Gastrocnemius medialis (tissue), 4 donors: Measurements from ENCODE around the gene ATPAF2. TPM values are rescaled to one million over a fixed set of nuclear protein-coding genes. Genes with fewer than 3 reads are reported as not detected.

Experiments used
- ATAC-seq, 2 donors: fragments of 150-250 bp; one replicate each; pipeline ENCODE4 v1.9.1; 2016
- DNase-seq, 2 donors: peaks; one replicate each; pipeline ENCODE4 v3.0.0-alpha.2; 2019
- H3K27ac ChIP-seq, 4 donors: fragments of 200-600 bp; sonication (generic); 1 replicate in 1 of 4; 2 replicates in 3 of 4; pipeline ENCODE4 v1.5.1; 2016 to 2018; ENCODE audit warnings: mild to moderate bottlenecking in 2 of 4, moderate library complexity in 1 of 4
- H3K27me3 ChIP-seq, 3 donors: fragments of 200-600 bp; sonication (generic) in 2 of 3; 1 replicate in 1 of 3; 2 replicates in 2 of 3; pipeline versions ENCODE4 v1.5.1 to v1.6.0; 2016 to 2019; ENCODE audit warnings: mild to moderate bottlenecking in 1 of 3, moderate library complexity in 1 of 3
- H3K36me3 ChIP-seq, 2 donors: fragments of 200-600 bp; sonication (generic) in 1 of 2; one replicate each; pipeline ENCODE4 v1.5.1; 2017 to 2018
- H3K4me1 ChIP-seq, 2 donors: fragments of 200-600 bp; sonication (generic) in 1 of 2; one replicate each; pipeline ENCODE4 v1.5.1; 2016 to 2017; ENCODE audit warnings: mild to moderate bottlenecking in 2 of 2
- H3K4me3 ChIP-seq, 4 donors: fragments of 200-600 bp; sonication (generic) in 3 of 4; 1 replicate in 1 of 4; 2 replicates in 3 of 4; pipeline ENCODE4 v1.5.1; 2016 to 2019; ENCODE audit warnings: mild to moderate bottlenecking in 2 of 4
- H3K9me3 ChIP-seq, 3 donors: fragments of 200-600 bp; sonication (generic) in 2 of 3; 1 replicate in 1 of 3; 2 replicates in 2 of 3; pipeline ENCODE4 v1.5.1; 2016 to 2019
- CTCF ChIP-seq, 5 experiments: fragments of 450-650 bp in 3 of 5; fragments of 200-600 bp in 2 of 5; sonication (generic) in 2 of 5; IDR thresholded peaks in 4 of 5; conservative IDR thresholded peaks in 1 of 5; 1 replicate in 4 of 5; 2 replicates in 1 of 5; pipeline ENCODE4 v1.5.1; 2016 to 2019; ENCODE audit warnings: antibody characterized with exemption in 5 of 5, mild to moderate bottlenecking in 3 of 5, moderate library complexity in 3 of 5
- POLR2A ChIP-seq, 2 donors: fragments of 450-650 bp; IDR thresholded peaks; one replicate each; pipeline ENCODE4 v1.6.1; 2017; ENCODE audit warnings: antibody characterized with exemption in 2 of 2, mild to moderate bottlenecking in 2 of 2, moderate library complexity in 2 of 2
- in situ Hi-C, 4 donors: fragments of 200-750 bp; cut with MboI; loops; one replicate each; pipeline versions ENCODE4 v1.15.0 to v1.8.0; 2017; ENCODE audit warnings: low sequenced_read_pairs in 4 of 4
- intact Hi-C: fragments of 100-400 bp; cut with DNase I; formaldehyde crosslinking; loops from one replicate; pipeline ENCODE4 v1.15.1; 2023; ENCODE audit warnings: low total_unique reads
- total RNA-seq, 4 donors: library from RNA; depleted of rRNA; stranded (reverse); fragments of >200 nt; gene quantifications; one replicate each; pipeline versions ENCODE4 v1.1.0 to v1.2.3, GENCODE V29; 2016

The ATPAF2 gene
- total RNA-seq, 4 donors from 2014 or later, result 12.6 to 19.9 (median 16.2) TPM

- in situ Hi-C loops, result no loop called here
- ATAC-seq (no peak), DNase-seq (no peak)
- TF ChIP-seq POLR2A (IDR thresholded peaks at IDR 0.05) (no peak), CTCF (IDR thresholded peaks at IDR 0.05 in 4 of 5, conservative IDR thresholded peaks at IDR 0.05 in 1 of 5) (no peak)
- H3K27me3 ChIP-seq, result no peaks in the 10 kb centered on the region
- H3K36me3 ChIP-seq, result no peaks in the 10 kb centered on the region
- no peak overlapping the region for H3K4me3 ChIP-seq
- H3K9me3 ChIP-seq, result no peaks in the 10 kb centered on the region
- no peaks in the 10 kb centered on the region for H3K4me1 ChIP-seq
- H3K27ac ChIP-seq, result no peak overlapping the region
- intact Hi-C loops, result no loop called here
Measured at GRCh38 chr17:18076936-18077335, 38.0 kb upstream of the ATPAF2 start.

- Histone ChIP-seq H3K9me3 (no peaks in the 10 kb centered on the region), H3K27ac (no peak overlapping the region), H3K4me1 (peaks cover 0 to 9% of the 10 kb centered on the region in 2 donors), H3K4me3 (no peak overlapping the region), H3K36me3 (no peaks in the 10 kb centered on the region), H3K27me3 (no peaks in the 10 kb centered on the region)
- DNase-seq, result no peak
- no peak for ATAC-seq
- in situ Hi-C loops (no loop called here), intact Hi-C loops (no loop called here)
- no peak for TF ChIP-seq POLR2A (IDR thresholded peaks at IDR 0.05)
- no peak for TF ChIP-seq CTCF (IDR thresholded peaks at IDR 0.05 in 4 of 5, conservative IDR thresholded peaks at IDR 0.05 in 1 of 5)
Measured at GRCh38 chr17:18074566-18075272, 35.8 kb upstream of the ATPAF2 start.

GRCh38 chr17:18071751-18072150, 32.8 kb upstream of the ATPAF2 start:
- Histone ChIP-seq H3K9me3 (no peaks in the 10 kb centered on the region), H3K36me3 (peaks cover 0 to 6% of the 10 kb centered on the region in 2 donors), H3K27ac (no peak overlapping the region), H3K4me3 (no peak overlapping the region), H3K4me1 (peaks cover 0 to 9% of the 10 kb centered on the region in 2 donors), H3K27me3 (no peaks in the 10 kb centered on the region)
- in situ Hi-C loops (no loop called here), intact Hi-C loops (no loop called here)
- TF ChIP-seq CTCF (IDR thresholded peaks at IDR 0.05 in 4 of 5, conservative IDR thresholded peaks at IDR 0.05 in 1 of 5) (no peak), POLR2A (IDR thresholded peaks at IDR 0.05) (no peak)
- no peak for ATAC-seq
- DNase-seq, result no peak

- ATAC-seq, result no peak
- no peak overlapping the region for H3K4me3 ChIP-seq
- no peak for DNase-seq
- intact Hi-C loops (no loop called here), in situ Hi-C loops (no loop called here)
- no peak overlapping the region for H3K27ac ChIP-seq
- peaks cover 0 to 9% of the 10 kb centered on the region in 2 donors for H3K36me3 ChIP-seq
- no peaks in the 10 kb centered on the region for H3K9me3 ChIP-seq
- no peaks in the 10 kb centered on the region for H3K27me3 ChIP-seq
- peaks cover 0 to 9% of the 10 kb centered on the region in 2 donors for H3K4me1 ChIP-seq
- TF ChIP-seq CTCF (IDR thresholded peaks at IDR 0.05 in 4 of 5, conservative IDR thresholded peaks at IDR 0.05 in 1 of 5), result no peak
- TF ChIP-seq POLR2A (IDR thresholded peaks at IDR 0.05), result no peak
Measured at GRCh38 chr17:18070861-18071340, 31.9 kb upstream of the ATPAF2 start.
